ENCODE measurements around the gene RGL2.
"Not testable (repeated sequence)": the region's sequence is repeated elsewhere in the genome, so short reads cannot be mapped to it uniquely, and the experiment has no call there.

The RGL2 gene

DNA sequence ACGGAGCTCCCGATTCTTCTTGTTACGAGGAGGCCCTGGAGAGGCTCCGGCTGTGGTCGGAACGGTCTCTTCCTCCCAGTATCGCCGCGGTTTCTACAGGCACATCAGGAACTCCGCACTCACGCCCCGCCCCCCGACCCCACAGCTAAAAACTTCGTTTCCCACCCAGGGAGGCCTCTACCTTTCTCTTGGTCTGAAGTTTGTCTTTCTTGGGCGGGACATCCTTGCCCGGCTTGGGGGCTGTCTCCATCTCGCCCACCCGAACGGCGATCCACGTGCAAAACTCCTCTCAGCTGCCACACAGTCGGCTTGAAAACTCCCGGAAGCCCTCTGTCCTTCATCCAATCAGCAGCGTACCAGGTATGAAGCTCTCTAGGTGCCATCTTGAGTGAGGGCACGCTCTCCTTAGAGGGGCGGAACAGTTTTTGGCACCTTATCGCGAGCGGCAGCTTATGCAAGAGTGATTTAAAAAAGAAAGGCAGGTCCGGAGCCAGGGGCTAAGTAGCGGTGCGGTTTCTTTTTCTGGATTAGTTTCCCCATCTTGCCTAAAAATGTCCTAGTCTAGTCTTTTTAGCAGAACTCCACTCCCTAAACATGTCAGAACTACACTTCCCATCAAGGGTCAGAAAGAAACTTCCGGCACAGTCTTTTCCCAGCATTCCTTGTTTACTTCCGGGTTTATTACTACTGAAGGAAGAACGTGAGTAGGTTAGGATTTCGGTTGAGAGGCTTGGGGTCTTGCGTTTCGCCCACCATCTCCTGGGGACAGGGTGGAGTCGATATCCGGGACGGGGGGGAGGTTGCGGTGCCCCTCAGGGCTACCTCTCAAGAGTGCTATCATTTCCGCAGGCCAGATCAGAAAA is 9.6 kb downstream of the RGL2 start, which contains the start of the genes PFDN6 and WDR46:
Gene PFDN6 (plus strand): TSS at position 681 of the 863 bp plus-strand sequence. CDS start 256 bp downstream, outside the sequence.
Gene WDR46 (minus strand): TSS at position 319 of the 863 bp plus-strand sequence. CDS start 69 bp downstream, at position 250.
- DNase-seq (ENCODE audit: extremely low read depth, low read depth): no peak
- TF ChIP-seq, protein P1, sequence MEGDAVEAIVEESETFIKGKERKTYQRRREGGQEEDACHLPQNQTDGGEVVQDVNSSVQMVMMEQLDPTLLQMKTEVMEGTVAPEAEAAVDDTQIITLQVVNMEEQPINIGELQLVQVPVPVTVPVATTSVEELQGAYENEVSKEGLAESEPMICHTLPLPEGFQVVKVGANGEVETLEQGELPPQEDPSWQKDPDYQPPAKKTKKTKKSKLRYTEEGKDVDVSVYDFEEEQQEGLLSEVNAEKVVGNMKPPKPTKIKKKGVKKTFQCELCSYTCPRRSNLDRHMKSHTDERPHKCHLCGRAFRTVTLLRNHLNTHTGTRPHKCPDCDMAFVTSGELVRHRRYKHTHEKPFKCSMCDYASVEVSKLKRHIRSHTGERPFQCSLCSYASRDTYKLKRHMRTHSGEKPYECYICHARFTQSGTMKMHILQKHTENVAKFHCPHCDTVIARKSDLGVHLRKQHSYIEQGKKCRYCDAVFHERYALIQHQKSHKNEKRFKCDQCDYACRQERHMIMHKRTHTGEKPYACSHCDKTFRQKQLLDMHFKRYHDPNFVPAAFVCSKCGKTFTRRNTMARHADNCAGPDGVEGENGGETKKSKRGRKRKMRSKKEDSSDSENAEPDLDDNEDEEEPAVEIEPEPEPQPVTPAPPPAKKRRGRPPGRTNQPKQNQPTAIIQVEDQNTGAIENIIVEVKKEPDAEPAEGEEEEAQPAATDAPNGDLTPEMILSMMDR (IDR thresholded peaks at IDR 0.05; ENCODE audit: low read depth, low read length): no peak

DNA sequence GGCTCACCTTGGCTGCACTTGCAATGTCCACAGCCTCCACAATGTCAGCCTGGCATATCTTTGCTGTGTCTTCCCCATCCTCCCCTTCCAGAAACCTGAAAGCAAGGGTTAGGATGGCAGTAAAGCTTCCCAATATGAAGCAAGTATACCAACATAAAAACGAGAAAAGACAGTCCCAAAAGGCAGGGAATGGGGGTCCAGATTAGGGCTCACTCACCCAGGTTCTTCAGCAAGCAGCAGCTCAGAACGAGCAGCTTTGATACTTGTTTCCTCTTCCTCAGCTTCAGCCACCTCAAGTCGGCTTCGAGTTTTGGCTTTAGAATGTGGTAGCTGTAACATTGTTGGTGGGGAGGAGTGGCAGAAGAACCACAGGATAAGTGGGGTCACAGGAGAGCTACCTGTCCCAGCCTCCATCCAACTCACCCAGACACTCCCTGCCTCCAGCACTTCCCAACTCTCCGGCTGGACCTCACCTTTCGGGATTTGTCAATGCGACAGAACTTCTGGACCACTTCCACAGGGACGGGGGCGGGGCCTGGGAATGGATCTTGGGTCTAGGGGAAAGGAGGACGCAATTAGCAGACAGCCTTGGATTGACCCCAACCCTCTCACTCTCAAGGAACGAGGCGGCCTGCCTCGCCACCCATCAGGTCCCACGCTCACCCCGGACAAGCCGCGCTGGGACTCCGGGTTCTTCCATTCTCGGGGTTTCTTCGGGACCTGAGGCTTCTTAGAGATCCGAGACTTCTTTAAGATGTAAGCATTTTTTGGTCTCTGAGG is 10.4 kb downstream of the RGL2 start:
- TF ChIP-seq, protein P1 (IDR thresholded peaks at IDR 0.05; ENCODE audit: low read depth, low read length): no peak
- DNase-seq (ENCODE audit: extremely low read depth, low read depth): no peak

DNA sequence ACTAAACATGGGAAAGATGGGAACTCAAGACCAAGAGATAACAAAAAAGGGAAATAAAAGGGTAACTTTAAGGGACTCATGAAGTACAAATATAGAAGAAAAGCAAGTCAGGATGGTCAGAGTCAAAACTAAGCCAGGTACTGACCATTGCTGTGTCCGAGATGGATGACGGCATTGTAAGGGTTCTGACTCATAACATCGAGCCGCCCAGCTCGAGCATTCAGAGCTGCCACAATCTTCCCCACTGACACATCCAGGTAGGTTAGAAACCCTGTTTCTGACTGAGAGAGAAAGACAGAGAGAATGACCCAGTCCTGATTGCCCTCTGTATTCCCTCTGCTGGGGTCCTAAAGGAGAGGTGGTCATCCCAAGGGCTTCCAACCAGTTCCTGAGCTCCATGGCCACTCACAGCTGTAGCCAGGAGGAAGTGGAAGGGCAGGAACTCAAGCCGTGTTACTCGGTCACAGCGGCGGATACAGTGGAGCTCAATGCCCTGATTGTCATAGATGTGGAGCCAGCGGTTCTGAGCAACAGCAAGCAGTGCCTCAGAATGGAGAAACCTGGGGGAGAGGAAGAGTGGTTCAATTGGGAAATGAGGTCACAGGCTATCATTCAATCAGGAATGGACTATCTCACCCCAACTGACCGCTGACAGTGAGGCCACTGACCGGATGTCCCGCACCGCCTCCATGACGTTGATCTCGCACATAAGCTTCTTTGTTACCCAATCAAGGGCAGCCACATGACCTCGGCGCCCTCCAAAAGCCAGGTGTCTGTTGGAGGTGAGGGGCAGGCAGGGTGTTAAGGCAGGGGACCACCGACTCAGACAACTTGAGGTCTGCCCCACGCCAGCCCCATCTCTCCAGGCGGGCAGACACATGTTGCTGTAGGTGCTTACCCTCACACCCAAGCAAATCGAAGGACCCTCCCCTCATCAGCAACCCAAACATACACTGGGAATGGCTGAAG is 11.5 kb downstream of the RGL2 start:
- TF ChIP-seq, protein P1 (IDR thresholded peaks at IDR 0.05; ENCODE audit: low read depth, low read length): no peak
- DNase-seq (ENCODE audit: extremely low read depth, low read depth): no peak

DNA sequence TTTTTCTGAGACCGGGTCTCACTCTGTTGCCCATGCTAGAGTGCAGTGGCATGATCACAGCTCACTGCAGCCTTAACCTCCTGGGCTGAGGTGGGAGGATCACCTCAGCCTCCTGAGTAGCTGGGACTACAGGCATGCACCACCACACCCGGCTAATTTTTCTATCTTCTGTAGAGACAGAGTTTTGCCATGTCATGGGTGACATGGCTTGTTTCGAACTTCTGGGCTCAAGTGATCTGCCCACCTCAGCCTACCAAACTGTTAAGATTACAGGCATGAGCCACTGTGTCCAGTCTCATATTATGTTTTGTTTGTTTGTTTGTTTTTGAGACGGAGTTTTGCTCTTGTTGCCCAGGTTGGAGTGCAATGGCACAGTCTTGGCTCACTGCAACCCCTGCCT is 13.5 kb downstream of the RGL2 start:
- DNase-seq (ENCODE audit: extremely low read depth, low read depth): not testable (repeated sequence)

DNA sequence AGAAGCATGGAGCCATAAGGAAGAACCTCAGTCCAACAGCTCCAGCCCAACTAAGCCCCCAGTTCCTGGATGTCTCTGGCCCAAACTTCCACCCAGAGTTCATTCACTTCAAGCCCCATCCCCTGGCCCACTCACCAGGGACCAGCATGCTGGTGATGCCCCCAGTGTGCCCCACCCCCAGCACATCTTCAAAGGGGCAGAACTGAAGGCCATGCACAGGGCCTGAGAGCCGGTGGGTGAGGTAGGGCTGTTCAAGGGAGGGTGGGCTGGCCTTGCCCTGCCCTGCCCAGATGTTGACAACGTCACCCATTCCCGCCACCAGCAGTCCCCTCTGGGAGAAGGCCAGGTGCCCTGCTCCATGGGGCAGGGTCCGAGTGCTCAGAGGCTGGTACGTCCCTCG is 18.2 kb downstream of the RGL2 start:
- no peak for DNase-seq (ENCODE audit: extremely low read depth, low read depth)
- TF ChIP-seq, protein P1 (IDR thresholded peaks at IDR 0.05; ENCODE audit: low read depth, low read length): no peak

DNA sequence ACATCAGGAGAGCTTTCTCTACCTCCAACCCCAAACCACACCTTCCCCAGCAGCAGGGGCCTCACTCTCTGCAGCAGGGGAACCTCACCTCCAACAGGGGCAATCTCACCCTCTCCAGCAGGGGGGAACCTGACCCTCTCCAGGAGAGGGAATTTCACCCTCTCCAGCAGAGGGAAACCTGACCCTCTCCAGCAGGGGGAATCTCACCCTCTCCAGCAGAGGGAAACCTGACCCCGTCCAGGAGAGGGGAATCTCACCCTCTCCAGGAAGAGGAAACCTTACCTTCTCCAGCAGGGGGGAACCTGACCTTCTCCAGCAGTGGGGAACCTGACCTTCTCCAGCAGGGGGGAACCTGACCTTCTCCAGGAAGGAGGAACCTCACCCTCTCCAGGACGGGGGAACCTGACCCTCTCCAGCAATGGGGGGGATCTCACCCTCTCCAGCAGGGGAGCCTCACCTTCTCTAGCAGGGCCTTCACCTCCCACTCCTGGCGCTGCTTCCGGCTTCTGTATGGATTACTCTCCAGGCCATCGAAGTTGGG is 18.7 kb downstream of the RGL2 start:
- no peak for DNase-seq (ENCODE audit: extremely low read depth, low read depth)

More for the DNA sequence above, 18.7 kb downstream of the RGL2 start:
- TF ChIP-seq, protein P1 (IDR thresholded peaks at IDR 0.05; ENCODE audit: low read depth, low read length): peak; percentile 33

Data from AG09319 (cell line).